ENCODE data around the gene NEMF.
"Not testable (repeated sequence)": the region's sequence is repeated elsewhere in the genome, so short reads cannot be mapped to it uniquely, and the experiment has no call there.

The NEMF gene

DNA sequence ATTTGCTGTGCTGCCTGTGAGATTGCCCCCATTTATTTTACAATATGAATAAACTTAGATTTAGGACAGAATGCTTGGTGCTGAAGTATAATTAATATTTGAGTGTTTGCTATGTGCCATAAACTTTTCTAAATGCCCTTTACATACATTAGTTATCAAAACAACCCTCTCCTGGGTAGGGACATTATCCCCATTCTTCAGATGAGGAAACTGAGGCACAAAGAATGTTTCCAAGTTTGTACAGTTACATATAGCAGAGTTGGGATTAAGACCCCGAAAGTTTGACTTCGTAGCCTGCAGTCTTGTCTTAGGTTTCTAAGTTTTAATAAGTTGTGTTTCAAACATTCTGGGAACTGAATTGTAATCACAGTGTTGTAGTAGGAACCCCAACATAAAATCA, 66.3 kb downstream of the NEMF start:
- no peak for TF ChIP-seq CTCF (IDR thresholded peaks at IDR 0.05; ENCODE audit: extremely low read depth, missing control alignments)
- DNase-seq (ENCODE audit: low spot score), result no peak

DNA sequence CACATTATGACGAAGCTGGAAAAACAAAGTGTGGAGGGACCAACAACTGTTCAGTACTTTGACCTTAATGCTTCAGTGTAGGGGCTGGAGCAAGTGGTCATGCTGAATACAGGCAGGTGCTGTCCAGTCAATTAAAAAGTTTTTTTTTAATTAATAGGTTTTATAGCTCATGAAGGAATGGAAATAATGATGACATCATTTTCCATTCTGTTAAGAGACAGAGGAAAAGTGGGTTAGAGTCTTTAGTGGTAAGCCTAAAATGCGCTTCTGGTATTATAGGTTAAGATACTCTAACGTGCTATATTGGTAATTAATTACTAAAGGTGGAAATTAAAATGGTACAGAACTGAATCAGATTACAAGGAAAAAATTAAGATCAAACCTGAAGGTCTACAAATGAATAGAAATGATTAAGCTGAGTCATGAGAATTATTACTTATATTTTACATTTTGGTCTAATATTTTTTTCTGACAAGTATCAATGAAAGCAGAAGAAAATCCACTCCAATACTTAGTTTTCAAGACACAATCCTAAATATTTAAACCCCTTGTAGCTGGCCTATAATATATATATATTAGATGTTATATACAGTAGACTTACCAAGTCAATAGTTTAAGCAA, 69.1 kb downstream of the NEMF start:
- TF ChIP-seq CTCF (IDR thresholded peaks at IDR 0.05; ENCODE audit: extremely low read depth, missing control alignments), result no peak
- DNase-seq (ENCODE audit: low spot score), result no peak

DNA sequence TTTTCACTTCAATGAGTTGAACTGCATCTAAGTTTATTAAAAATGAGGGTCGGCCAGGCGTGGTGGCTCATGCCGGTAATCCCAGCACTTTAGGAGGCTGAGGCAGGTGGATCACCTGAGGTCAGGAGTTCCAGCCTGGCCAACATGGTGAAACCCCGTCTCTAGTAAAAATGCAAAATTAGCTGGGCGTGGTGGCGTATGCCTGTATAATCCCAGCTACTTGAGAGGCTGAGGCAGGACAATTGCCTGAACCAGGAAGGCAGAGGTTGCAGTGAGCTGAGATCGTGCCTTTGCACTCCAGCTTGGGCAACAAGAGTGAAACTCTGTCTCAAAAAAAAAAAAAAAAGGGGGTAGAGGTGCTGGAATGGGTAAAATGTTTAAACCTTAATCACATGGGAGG, 71.5 kb downstream of the NEMF start:
- DNase-seq (ENCODE audit: low spot score), result not testable (repeated sequence)

DNA sequence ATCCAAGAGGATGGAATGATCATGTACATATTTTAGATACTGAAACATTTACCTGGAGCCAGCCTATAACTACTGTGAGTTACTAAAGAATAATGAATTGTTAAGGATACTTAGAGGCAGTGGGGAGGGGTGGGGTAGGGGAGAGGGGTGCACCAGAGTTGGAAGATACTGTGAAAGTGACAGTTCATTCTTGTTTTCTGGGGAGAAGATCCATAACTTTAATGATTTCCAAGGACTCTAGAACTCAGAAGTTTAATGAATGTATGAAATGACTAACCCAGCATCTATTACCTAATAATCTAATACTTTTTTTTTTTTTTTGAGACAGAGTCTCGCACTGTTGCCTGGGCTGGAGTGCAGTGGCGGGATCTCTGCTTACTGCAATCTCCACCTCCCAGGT, 74.2 kb downstream of the NEMF start:
- no peak for TF ChIP-seq CTCF (IDR thresholded peaks at IDR 0.05; ENCODE audit: extremely low read depth, missing control alignments)
- no peak for DNase-seq (ENCODE audit: low spot score)

GRCh38 chr14:49774106-49774505, 78.5 kb downstream of the NEMF start:
- no peak for TF ChIP-seq CTCF (IDR thresholded peaks at IDR 0.05; ENCODE audit: extremely low read depth, missing control alignments)
- DNase-seq (ENCODE audit: low spot score), result no peak

DNA sequence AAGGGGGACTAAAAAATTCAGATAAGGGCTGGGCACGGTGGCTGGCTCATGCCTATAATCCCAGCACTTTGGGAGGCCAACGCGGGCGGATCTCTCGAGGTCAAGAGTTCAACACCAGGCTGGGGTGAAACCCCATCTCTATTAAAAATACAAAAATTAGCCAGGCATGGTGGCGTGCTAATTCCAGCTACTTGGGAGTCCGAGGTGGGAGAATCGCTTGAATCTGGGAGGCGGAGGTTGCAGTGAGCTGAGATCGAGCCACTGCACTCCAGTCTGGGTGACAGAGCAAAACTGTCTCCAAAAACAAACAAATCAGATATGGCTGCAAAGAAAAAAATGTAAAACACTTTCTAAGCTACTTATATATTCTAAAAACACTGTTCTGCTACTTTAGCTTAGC, 80.9 kb downstream of the NEMF start:
- DNase-seq (ENCODE audit: low spot score), result not testable (repeated sequence)

DNA sequence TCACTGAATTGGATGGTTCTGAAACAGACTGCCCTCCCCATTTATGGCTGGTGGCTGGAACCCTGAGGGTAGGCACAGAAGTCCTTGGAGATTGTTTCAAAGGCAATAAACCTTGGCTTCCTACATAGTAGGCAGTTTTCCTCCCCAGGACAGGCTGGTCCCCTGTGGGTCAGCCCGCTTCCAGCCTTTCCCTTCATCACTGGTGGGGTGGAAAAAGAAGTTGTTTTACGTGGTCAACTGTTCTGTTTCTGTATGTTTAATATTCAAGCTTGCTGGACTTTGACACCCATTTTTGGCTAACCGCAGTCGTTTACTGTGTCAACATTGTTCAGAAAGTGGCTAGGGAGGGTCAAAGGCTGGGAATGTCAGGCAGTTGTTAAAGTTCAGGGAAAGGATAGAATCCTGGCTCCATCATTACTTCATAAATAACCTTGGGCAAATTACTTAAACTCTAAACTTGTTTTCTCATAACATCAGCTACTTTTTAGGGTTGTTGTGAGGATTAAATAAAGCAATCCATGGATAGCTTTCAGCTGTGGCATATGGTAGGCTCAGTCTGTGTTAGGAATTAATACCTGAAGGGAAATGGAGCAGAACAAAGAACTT, 82.3 kb downstream of the NEMF start:
- no peak for TF ChIP-seq CTCF (IDR thresholded peaks at IDR 0.05; ENCODE audit: extremely low read depth, missing control alignments)
- no peak for DNase-seq (ENCODE audit: low spot score)

DNA sequence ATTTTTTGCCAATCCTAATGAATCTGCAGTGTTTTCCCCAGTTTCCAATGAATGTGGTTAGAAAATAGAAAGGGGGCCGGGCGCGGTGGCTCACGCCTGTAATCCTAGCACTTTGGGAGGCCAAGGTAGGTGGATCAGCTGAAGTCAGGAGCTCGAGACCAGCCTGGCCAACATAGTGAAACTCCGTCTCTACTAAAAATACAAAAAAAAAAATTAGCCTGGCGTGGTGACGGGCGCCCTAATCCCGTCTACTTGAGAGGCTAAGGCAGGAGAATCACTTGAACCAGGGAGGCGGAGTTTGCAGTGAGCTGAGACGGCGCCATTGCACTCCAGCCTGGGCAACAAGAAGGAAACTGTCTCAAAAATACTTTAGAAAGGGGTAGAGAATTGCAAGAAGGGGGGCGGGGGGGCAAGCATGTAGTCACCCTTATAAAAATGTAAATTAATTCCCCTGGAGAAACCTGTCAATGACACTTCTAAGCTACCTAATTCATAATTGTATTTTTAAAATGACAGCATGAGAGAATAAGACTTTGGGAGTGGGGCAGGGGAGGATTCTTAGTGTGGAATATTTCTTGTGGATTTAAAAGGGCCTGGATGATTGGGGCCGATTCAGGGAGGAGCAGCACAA, 82.9 kb downstream of the NEMF start:
- no peak for TF ChIP-seq CTCF (IDR thresholded peaks at IDR 0.05; ENCODE audit: extremely low read depth, missing control alignments)
- DNase-seq (ENCODE audit: low spot score), result no peak
